GM19023 (cell line): ENCODE measurements around the gene LPIN3.
A peak's percentile ranks its signal among the peaks of the same experiment; 100 is the strongest.

Experiments used
- ATAC-seq: cut with Tn5 transposase; IDR thresholded peaks from one replicate; pipeline ENCODE4 v1.9.1; 2021; ENCODE audit warnings: mild to moderate bottlenecking, moderate library complexity; ENCODE audit not compliant: unreplicated experiment

LPIN3 gene

GRCh38 chr20:41320976-41321375 lies 19.6 kb upstream of the LPIN3 start:
- ATAC-seq: no peak

DNA sequence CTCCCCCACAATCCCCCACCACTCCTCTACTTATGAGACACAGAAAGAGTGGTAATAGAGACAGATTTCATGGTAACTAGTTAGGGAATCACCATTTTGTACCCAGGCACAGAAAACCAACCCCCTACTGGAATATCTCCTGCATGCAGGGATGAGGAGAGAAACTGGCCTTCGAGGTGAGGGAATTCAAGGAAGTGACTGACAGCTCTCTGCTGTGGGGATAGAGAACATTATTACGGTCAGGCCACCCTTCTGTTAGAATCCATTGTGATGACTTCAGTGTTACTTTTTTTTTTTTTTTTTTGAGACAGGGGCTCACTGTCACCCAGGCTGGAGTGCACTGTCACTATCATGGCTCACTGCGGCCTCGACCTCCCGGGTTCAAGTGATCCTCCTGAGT lies 13.4 kb upstream of the LPIN3 start:
- no peak for ATAC-seq

- ATAC-seq: peak; percentile 73
These were observed 10.9 kb upstream of the LPIN3 start for GRCh38 chr20:41329435-41330342.

GRCh38 chr20:41330343-41330720 lies 10.3 kb upstream of the LPIN3 start:
- ATAC-seq: no peak

DNA sequence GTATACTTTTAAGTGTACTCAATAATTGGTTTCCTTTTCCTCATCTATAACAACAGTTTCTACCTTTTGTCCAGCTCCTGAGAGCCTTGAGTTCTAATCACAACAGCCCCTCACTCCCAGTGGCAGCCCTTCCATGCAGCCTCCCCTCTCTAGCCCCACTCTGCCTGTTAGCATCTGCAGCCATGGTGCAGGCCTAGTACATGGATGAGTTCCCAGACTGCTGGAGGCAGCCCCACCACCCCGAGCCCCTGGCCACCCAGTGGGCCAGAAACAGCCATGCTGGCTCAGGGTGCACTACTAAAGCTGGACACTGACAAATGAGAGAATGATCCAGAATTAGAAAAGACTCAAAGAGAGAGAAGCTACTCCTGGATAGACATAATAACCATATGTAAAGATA lies 9.7 kb upstream of the LPIN3 start:
- ATAC-seq: no peak

DNA sequence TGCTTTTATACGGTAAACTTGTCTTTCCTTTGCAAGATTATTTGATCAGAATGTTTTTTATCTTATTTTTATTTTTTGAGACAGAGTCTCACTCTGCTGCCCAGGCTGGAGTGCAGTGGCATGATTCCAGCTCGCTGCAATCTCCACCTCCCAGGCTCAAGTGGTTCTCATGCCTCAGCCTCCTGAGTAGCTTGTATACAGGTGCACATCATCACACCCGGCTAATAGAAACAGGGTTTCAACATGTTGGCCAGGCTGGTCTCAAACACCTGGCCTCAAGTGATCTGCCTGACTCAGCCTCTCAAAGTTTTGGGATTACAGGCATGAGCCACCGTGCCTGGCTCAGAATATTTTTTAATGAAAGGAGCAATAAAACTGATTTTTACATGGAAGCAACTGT lies 8.9 kb upstream of the LPIN3 start:
- no peak for ATAC-seq

GRCh38 chr20:41334036-41334435 lies 6.6 kb upstream of the LPIN3 start:
- ATAC-seq: no peak

GRCh38 chr20:41334443-41335421 lies 5.9 kb upstream of the LPIN3 start:
- ATAC-seq: no peak

DNA sequence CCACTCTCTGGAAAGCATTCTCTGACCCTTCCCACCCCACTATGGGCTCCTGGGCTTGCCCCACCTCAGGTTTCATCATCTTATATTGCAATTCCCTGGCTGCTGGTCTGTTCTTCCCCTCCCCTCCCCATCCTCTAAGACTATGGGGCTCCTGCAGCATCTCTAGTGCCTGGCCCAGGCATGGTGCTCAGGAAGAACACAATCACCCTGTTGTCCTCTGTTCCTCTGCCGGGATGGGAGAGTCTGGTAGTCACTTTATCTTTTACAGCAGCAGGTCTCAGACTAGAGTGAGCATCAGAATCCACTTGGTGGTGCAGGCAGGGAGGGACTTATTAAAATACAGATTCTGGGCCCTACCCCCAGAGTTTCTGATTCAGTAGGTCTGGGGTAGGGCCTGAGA lies 5.0 kb upstream of the LPIN3 start:
- ATAC-seq: no peak

DNA sequence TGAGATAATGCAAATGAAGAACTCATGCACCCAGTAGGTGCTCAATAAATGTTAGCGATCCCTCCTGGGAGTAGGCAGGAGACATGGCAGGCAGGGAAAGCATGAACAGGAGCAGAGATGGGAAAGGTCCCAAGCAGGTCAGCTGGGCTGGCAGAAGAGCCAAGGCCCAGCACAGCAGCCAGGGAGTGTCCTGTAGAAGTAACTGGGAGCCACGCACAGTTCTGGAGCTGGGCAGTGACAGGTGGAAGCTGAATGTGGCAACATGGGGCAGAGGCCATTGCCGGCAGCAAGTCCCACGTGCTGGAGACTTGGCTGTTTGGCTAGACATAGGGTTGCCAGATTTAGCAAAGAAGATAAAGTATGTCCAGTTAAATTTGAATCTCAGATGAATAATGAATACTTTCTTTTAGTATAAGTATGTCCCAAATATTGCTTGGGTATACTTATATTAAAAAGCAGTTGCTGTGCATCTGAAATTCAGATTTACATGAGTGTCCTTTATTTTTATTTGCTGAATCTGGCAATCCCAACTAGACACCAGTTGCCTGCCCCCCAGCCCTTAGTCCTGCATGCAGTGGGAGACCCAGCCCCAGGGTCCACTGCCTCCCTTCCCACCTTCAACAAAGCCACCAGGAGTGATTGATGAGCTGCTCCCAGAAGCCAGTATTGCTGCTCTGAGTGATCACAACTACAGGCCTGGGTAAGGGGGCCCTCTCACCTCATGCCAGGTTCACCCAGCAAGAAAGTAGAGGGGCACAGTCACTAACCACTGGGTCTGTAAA lies 3.7 kb upstream of the LPIN3 start:
- no peak for ATAC-seq

DNA sequence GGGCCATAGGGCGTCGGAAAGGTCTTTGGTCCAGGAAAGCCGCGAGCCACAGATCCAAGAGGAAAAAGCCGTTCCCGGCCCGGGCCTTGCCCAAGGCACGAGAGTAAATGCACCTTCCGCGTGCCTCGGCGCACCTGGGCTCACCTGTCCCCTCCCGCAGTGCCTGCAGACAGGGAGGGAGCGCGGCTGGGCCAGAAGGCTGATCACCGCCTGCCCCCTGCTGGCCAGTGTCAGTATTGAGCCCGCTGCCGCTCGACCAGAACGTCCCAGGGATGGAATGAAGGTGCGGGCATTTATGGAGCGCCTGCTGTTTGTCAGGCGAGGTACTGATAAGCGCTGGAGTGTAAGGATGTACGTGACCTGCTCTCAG lies 679 bp upstream of the LPIN3 start:
- peak; percentile 69 for ATAC-seq

DNA sequence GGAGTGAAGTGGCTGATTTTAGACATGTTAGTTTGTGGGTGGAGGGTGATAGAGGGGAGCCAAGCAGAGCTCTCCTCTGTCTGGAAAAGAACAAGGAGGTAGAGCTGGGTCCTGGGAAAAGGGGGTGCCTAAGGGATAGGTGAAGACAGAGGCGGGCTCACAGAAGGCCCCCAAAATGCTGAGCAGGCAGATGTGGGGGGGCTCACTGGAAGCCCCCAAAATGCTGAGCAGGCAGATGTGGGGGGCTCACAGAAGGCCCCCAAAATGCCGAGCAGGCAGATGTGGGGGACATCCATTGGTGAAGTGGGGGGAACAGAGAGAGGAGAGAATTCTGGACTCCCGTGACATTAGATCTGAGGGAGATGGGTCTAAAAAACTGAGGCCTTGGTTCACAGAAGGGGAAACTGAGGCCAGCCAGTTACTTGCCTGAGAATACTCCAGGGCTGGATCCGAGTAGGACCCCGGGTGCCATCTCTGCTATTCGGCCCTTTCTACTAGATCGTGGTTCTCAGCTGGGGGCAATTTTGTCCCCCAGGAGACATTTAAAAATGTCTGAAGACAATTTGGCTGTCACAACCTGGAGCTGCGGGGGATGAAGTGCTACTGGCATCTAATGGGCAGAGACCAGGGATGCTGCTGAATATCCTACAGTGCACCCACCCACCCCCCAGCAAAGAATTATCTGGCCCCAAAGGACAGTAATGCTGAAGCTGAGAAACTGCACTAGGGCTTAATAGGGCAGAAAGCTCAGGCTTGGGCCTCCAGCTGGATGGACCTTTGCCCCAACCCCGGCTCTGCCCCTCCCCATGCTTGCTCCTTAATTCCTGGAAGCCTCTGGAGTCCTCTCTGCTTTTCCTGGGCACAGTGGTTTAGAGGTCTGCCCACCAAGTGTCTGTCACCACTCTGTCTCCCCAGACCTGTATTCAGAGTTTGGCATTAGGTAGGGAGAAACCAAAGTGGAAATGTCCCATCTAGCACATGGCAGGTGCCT lies 2.1 kb downstream of the LPIN3 start:
- ATAC-seq: no peak

GRCh38 chr20:41344477-41344876 lies 3.9 kb downstream of the LPIN3 start:
- no peak for ATAC-seq

GRCh38 chr20:41344938-41345728 lies 4.5 kb downstream of the LPIN3 start:
- ATAC-seq: no peak

GRCh38 chr20:41345729-41346067 lies 5.1 kb downstream of the LPIN3 start:
- ATAC-seq: no peak

DNA sequence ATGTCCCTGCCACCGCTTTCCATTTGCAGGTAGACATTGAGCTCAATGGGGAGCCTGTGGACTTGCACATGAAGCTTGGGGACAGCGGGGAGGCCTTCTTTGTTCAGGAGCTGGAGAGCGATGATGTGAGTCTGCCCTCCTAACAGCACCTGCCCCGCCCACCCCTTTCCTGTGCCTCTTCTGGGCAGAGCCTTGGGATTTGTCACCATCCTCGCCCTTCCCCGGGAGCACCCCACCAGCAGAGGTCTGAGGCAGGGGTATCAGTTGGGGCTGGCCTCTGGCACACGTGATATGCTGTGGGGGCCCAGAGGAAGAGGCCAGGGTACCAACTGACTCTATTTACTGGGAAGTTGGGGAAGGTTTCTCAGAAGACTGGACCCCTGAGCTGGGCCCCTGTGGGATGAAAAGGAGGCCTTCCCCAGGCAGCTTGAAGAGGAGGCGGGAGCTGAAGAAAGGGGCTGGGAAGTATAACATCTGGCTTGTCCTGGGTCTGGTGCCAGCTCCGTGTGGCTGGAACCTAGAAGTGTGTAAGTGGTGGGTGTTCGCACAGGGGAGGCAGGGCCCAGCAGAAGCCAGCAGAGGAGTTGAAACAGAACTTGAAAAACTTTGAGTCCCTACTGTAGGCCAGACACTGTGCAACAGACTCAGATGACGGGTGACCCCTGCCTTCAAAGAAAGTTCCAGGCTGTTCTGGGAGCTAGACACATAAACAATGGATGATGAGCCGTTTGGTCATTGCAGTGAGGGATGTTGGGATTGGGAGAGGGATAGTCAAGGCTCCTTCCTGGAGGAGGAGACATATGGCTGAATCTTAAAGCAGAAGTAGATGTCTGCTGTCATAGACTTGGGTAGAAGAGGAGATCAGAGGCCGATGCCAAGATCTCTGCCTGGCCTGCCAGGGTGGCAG lies 7.2 kb downstream of the LPIN3 start:
- no peak for ATAC-seq

DNA sequence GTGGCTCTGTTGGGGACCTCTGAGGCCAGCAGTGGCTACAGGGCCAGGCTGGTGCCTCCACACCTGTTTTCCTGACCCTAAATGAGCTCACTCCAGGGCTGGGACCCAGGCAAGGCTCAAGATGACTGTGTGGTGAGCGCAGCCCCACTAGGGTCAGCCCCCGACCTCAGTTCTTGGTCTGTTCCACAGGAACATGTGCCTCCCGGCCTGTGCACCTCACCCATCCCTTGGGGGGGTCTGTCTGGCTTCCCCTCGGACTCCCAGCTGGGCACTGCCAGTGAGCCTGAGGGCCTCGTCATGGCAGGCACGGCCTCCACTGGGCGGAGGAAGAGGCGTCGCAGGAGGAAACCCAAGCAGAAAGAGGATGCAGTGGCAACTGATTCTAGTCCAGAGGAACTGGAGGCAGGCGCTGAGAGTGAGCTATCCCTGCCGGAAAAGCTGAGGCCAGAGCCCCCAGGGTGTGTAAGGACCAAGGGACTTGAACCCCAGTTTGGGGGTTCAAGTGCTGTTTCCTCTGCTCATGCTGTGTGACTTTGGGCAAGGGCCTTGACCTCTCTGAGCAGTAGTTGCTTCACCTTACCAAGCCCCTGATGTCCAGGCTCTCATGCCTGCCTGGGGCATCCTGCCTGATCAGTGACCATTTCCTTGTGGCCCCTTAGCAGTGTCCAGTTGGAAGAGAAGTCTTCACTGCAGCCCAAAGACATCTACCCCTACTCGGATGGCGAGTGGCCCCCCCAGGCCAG lies 8.0 kb downstream of the LPIN3 start:
- ATAC-seq: no peak
